NK-92 (cell line): ENCODE data around the gene PAN2.
"Not testable (repeated sequence)": the region's sequence is repeated elsewhere in the genome, so short reads cannot be mapped to it uniquely, and the experiment has no call there.

Source experiments
- DNase-seq: peaks from one replicate; lab custom pipeline; 2025; ENCODE audit not compliant: unreplicated experiment; lab: John Stamatoyannopoulos, UW

Gene PAN2

DNA sequence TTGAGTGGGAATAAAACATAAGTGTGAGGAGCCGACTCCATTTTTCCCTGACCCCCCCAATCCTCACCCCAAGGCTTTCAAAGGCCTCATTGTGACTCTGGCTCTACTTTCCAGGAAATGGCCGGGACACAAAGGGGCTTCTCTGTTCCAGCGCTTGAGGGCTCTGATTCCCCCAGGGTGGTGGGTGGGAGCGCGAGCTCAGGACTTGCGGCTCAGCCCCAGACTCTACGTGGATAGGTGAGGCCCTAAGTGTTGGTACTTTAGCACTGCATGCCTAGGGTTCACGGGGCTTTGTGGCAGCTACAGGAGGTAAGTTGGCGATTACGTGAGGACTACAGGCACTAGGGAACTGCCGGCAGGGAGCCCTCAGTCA lies 18.6 kb downstream of the PAN2 start:
- no peak for DNase-seq

DNA sequence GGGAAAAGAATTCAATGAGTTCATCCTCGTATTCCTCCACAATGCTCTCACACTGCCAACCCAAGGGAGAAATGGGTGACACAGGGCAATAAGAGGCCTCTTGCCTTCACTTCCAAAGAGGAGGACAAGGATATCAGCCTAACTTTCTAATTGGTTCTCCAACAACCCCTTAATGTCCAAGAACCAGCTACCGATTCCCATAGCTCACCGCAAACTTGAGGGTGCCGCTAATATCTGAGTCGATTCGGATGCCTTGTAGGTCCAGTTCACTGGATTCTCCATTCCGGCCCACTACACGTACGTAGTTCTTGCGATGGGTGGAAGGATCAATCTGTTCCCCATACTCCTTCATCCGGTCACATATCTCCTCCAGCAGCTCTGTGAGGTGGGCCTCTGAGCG lies 22.8 kb downstream of the PAN2 start:
- DNase-seq = no peak

DNA sequence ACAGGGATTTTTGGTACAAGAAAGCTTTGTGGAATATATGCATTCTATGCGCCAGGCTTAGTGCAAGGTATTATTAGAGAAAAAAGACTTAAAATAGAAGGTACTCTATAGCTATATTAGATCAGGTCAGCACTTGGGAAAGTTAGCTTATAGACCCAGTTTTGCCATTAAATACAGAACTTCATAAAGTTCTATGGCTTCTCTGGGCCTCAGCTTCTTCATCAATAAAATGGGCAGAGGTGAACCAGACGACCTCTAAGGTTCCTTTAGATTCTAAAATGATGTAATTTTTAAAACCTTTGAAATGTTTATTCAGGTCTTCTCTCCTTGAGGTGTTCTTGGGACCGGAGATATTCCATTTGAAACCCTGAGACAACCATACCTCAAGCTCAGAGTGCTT lies 25.1 kb downstream of the PAN2 start:
- DNase-seq = no peak

- no peak for DNase-seq
These were observed 26.4 kb downstream of the PAN2 start for GRCh38 chr12:56307221-56307965.

DNA sequence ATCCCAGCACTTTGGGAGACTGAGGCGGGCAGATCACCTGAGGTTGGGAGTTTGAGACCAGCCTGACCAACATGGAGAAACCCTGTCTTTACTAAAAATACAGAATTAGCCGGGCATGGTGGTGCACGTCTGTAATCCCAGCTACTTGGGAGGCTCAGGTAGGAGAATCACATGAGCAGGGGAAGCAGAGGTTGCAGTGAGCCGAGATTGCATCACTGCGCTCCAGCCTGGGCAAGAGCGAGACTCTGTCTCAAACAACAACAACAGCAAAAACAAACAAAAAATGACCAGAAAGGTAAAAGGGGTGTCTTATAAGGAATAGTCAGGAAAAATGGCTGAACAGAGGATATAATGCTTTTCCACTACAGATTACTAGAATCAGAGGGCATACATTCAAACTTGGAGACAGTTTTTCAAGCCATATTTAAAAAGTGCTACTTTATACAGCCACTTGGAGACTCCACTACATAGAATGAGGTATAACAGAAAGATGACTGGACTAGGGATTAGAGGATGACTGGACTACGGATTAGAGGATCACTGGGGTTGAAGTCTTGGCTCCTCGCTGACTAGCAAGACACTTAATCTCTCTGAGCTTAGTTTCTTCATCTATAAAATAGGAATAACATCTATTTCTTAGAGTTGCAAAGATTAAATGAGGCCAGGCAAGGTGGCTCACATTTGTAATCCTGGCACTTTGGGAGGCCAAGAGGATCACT lies 28.8 kb downstream of the PAN2 start:
- DNase-seq = no peak

GRCh38 chr12:56304276-56304675 lies 29.5 kb downstream of the PAN2 start:
- DNase-seq = no peak

- no peak for DNase-seq
These were observed 32.9 kb downstream of the PAN2 start for GRCh38 chr12:56300644-56301464.

DNA sequence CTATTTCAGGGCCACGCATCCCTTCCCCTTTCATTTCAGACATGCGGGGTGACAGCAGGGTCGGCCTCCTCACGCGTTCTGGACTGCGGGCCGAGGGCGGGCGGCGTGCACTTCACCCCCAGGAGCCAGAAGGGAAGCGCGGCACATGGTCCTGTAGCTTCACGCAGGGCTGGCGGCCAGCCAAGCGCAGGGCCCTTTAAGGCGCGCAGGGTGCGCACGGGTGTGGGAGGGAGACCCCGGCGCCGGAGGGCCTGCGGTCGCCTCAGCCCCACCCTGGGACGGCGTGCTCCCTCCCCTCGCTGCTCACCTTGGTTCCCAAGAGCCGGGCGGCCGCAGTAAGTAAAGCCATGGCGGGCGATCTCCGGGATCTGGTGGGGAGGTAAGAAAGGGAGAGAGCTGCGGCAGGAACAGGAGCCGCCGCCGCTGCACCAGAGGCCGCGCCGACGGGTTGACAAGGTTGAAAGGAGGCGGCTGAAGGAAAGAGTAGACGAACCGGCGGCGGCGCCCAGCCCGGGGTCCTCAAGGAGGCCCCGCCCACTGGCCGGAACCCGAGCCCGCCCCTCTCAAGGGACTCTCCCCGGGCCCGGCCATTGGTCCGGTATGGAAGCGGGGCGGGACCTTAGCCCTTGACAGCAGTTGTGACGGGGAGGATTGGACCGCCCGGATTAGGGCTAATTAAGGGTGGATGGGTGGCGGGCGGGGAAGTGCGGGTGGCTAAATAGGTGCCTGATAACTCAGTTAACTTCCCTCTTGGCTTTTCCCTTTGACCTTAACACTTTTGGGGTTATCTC lies 33.8 kb downstream of the PAN2 start, which contains the start of gene CS:
Gene CS, minus strand, starts transcription at position 478 of the 791 bp plus-strand sequence. Its CDS starts 129 bp downstream, at position 349.
- peak; percentile 96 for DNase-seq

- DNase-seq = no peak
These were observed 34.4 kb downstream of the PAN2 start for GRCh38 chr12:56299308-56299852.

- no peak for DNase-seq
These were observed 35.0 kb downstream of the PAN2 start for GRCh38 chr12:56298828-56299227.

- no peak for DNase-seq
These were observed 36.4 kb downstream of the PAN2 start for GRCh38 chr12:56297400-56297799.

GRCh38 chr12:56296295-56296694 lies 37.5 kb downstream of the PAN2 start:
- no peak for DNase-seq

- no peak for DNase-seq
These were observed 40.0 kb downstream of the PAN2 start for GRCh38 chr12:56293795-56294194.

DNA sequence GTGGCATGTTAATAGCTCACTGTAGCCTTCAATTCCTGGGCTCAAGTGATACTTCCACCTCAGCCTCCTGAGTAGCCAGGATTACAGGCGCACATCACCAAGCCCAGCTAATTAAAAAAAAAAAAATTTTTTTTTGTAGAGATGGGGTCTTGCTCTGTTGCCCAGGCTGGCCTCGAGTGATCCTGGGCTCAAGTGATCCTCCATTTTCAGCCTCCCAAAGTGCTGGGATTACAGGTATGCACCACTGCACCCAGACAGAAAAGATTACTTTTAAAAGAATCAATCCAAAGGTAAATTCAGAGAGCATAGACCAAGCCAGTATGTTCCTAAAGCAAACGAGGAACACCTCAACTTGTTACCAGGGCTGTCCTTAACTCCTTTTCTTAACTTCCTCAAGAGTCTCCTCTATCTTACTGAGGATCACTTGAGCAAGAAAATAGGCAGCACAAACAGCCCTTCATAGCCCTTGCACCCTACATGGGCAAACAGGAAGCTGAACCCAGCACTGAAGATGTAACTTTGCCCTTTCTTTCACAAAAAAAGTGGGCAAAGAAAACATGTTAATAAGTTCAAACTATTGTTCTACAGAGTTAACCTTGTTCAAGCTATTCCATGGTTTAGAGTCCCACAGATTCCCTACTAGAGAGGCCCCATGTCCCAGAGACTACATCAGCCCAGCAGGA lies 45.0 kb downstream of the PAN2 start:
- DNase-seq = no peak

DNA sequence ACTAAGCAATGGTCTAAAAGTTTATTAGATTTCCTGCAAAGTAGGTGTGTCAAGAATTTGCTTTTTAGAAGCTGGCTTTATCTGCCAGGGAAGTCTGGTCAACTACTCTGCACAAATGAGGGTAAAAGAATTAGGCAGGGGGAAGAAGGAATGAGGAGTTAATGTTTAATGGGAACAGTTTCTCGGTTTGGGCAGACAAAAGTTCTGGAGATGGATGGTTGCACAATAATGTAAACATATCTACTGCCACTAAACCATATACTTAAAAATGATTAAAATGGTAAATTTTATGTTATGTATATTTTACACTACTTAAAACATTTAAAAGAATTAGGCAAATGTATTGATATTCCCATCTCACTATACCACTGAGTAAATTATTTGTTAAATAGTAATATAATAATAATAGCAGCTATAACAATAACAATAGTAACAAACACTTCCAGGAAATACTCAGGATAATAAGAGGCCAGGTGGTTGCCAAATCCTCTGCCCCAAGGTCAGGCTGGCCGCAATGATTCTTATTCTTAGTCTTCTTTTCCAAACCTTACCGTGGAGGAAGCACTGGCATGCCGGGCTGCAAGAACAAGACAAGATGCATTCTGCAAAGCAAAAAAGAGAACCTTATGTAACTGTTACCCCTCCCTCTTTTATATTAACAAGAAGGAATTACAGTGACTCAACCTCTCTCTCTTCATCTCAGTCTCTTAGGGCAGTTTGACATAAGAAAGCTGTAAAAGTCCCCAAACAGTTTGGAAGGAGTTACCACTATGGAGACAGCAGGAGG lies 47.6 kb downstream of the PAN2 start:
- DNase-seq = no peak

DNA sequence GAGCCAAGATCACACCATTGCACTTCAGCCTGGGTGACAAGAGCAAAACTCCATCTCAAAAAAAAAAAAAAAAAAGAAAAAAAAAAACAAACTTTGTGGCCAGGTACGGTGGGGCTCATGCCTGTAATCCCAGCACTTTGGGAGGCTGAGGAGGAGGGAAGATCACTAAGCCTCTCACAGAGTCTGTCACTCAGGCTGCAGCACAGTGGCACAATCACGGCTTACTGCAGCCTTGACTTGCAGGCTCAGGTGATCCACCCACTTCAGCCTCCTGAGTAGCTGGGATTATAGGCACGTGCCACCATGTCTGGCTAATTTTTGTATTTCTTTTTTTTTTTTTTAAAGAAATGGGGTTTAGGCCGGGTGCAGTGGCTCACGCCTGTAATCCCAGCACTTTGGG lies 49.5 kb downstream of the PAN2 start:
- not testable (repeated sequence) for DNase-seq

DNA sequence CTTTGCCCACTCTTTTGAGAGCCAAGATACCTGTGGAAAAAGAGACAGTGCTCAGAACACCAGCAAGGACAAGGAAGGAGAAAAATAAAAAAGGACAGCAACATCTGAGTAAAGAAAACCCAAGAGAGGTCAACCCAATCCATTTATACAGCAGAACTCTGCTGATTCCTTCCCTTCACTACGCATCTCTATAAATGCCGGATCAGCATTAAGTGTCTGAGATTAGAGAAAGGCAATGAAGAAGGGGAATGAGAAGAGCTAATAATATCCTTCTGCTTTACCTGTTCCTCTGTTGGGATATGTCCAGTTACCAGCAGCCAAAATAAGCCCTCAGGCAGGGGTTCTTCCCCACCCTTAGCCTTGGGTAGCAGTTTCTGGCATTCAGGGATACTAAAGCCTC lies 51.2 kb downstream of the PAN2 start:
- no peak for DNase-seq

DNA sequence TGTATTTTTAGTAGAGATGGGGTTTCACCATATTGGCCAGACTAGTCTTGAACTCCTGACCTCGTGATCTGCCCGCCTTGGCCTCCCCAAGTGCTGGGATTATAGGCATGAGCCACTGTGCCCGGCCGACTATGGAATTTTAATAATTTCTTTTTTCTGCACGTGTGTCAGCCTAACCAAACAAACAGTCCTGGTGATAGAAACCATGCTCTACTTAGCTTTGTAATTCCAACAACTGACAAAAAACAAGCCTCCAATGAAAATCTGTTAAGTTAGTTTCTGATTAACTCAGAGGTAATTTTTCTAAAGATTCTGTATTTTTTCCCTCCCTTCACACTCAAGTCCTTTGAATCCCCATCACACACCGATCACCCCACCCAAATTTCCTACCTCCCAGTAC lies 51.8 kb downstream of the PAN2 start:
- no peak for DNase-seq

GRCh38 chr12:56280849-56281248 lies 53.0 kb downstream of the PAN2 start:
- DNase-seq = no peak
